GM10266 (cell line): ENCODE data around the gene RPN2.
"Not testable (repeated sequence)": the region's sequence is repeated elsewhere in the genome, so short reads cannot be mapped to it uniquely, and the experiment has no call there.

Experiments
- DNase-seq: peaks from one replicate; pipeline ENCODE4 v3.0.0; 2012; ENCODE audit errors: extremely low spot score
- CTCF ChIP-seq: IDR thresholded peaks from 2 replicates; pipeline ENCODE4 v1.5.1; 2012; ENCODE audit warnings: mild to moderate bottlenecking, low read depth; ENCODE audit not compliant: control insufficient read depth, insufficient read depth; ENCODE audit errors: missing control alignments

The RPN2 gene

GRCh38 chr20:37178839-37179682, at the start of gene RPN2, which contains the start of gene MROH8:
Gene RPN2, plus strand, starts transcription at chr20:37179330. Its CDS starts 27 bp downstream, at chr20:37179357.
Gene MROH8, minus strand, starts transcription at chr20:37179548.
- no peak for TF ChIP-seq CTCF
- DNase-seq, result peak; percentile 94

- TF ChIP-seq CTCF, result no peak
- DNase-seq, result no peak
Measured at GRCh38 chr20:37131486-37131885, 47.6 kb upstream of the RPN2 start.

- no peak for TF ChIP-seq CTCF
- DNase-seq, result no peak
Measured at GRCh38 chr20:37133952-37134351, 45.2 kb upstream of the RPN2 start.

GRCh38 chr20:37137547-37137946, 41.6 kb upstream of the RPN2 start:
- no peak for DNase-seq
- no peak for TF ChIP-seq CTCF

- no peak for DNase-seq
- no peak for TF ChIP-seq CTCF
Measured at GRCh38 chr20:37142708-37143107, 36.4 kb upstream of the RPN2 start.

GRCh38 chr20:37144856-37145404, 34.2 kb upstream of the RPN2 start:
- TF ChIP-seq CTCF, result no peak
- no peak for DNase-seq

- DNase-seq, result no peak
- TF ChIP-seq CTCF, result no peak
Measured at GRCh38 chr20:37147250-37147649, 31.9 kb upstream of the RPN2 start.

GRCh38 chr20:37150864-37151263, 28.3 kb upstream of the RPN2 start:
- DNase-seq, result not testable (repeated sequence)
